ENCODE measurements around the gene FAM83F. TPM values are rescaled to one million over a fixed set of nuclear protein-coding genes. Genes with fewer than 3 reads are reported as not detected.

FAM83F gene
- total RNA-seq, 1 donor, result not detected

DNA sequence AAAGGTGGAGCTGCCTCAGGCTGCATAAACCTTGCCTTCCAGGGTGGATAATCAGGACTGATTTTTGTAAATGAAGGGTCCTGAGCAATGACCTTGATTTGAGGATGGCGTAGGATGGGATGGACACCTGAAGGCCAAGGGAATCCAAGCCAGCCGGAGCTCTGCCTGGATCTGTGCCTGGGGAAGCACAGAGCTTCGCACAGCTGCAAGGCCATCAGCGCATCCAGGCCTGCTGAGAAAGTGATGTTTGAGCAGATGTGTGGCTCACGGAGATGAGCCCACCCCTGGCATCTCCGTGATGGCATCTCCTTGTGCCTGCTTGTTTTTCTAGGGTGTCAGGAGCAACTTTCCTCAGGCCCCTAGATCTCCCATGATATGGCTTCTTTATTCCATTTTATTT lies 23.3 kb downstream of the FAM83F start:
- no peak for DNase-seq (ENCODE audit: low read depth)
- TF ChIP-seq, protein P1, sequence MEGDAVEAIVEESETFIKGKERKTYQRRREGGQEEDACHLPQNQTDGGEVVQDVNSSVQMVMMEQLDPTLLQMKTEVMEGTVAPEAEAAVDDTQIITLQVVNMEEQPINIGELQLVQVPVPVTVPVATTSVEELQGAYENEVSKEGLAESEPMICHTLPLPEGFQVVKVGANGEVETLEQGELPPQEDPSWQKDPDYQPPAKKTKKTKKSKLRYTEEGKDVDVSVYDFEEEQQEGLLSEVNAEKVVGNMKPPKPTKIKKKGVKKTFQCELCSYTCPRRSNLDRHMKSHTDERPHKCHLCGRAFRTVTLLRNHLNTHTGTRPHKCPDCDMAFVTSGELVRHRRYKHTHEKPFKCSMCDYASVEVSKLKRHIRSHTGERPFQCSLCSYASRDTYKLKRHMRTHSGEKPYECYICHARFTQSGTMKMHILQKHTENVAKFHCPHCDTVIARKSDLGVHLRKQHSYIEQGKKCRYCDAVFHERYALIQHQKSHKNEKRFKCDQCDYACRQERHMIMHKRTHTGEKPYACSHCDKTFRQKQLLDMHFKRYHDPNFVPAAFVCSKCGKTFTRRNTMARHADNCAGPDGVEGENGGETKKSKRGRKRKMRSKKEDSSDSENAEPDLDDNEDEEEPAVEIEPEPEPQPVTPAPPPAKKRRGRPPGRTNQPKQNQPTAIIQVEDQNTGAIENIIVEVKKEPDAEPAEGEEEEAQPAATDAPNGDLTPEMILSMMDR (IDR thresholded peaks at IDR 0.05; ENCODE audit: insufficient read depth, low read depth, low read length), result no peak
- H3K4me3 ChIP-seq (ENCODE audit: low read depth, low read length), result no peak overlapping the region

DNA sequence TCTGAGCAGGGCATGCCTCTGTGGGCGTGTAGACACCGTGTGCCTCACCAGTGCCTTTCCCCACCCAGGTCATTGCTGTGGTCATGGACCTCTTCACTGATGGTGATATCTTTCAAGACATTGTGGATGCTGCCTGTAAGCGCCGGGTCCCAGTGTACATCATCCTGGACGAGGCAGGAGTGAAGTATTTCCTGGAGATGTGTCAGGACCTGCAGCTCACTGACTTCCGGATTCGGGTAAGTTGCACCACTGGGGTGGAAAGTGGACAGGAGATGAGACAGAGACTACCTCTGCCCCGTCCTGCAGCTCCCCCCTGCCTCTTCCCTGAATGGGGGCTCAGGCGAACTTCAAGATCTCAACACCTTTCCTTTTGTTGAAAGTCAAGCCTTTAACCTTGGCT lies 24.3 kb downstream of the FAM83F start:
- DNase-seq (ENCODE audit: low read depth), result no peak

DNA sequence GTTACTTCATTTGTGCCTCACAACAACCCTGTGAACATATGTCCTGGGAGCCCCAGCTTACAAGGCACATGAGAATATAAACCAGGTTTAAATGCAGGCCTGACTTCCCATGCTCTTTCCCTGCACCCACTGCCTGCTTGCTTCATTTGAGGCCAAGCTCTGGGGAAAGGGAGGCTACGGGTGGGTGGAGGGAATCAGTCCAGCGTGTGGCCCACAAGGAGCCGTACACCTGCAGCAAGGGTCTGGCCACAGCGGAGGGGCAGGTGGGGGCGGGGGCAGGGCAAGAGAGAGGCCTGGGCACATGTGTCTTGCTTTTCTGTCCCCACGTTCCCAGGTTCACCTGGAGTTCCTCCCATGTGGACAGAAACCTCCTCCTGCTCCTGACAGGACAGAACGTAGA lies 26.2 kb downstream of the FAM83F start:
- H3K4me3 ChIP-seq (ENCODE audit: low read depth, low read length), result no peak overlapping the region
- DNase-seq (ENCODE audit: low read depth), result no peak
- TF ChIP-seq, protein P1 (IDR thresholded peaks at IDR 0.05; ENCODE audit: insufficient read depth, low read depth, low read length), result no peak

More for the DNA sequence above, 24.3 kb downstream of the FAM83F start:
- H3K4me3 ChIP-seq (ENCODE audit: low read depth, low read length), result no peak overlapping the region
- TF ChIP-seq, protein P1 (IDR thresholded peaks at IDR 0.05; ENCODE audit: insufficient read depth, low read depth, low read length), result no peak

DNA sequence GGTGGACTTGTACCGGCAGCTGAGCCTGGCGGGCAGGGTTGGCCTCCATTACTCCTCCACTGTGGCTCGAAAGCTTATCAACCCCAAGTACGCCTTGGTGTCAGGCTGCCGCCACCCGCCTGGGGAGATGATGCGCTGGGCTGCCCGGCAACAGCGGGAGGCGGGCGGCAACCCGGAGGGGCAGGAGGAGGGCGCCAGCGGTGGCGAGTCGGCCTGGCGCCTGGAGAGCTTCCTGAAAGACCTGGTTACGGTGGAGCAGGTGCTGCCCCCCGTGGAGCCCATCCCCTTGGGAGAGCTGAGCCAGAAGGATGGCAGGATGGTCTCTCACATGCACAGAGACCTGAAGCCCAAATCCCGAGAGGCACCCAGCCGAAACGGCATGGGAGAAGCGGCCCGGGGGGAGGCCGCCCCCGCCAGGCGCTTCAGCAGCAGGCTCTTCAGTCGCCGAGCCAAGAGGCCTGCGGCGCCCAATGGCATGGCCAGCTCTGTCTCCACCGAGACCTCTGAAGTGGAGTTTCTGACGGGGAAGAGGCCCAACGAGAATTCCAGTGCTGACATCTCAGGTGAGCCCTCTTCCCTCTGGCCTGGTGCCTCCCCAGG lies 26.7 kb downstream of the FAM83F start:
- no peak for DNase-seq (ENCODE audit: low read depth)
- H3K4me3 ChIP-seq (ENCODE audit: low read depth, low read length), result no peak overlapping the region
- TF ChIP-seq, protein P1 (IDR thresholded peaks at IDR 0.05; ENCODE audit: insufficient read depth, low read depth, low read length), result no peak

DNA sequence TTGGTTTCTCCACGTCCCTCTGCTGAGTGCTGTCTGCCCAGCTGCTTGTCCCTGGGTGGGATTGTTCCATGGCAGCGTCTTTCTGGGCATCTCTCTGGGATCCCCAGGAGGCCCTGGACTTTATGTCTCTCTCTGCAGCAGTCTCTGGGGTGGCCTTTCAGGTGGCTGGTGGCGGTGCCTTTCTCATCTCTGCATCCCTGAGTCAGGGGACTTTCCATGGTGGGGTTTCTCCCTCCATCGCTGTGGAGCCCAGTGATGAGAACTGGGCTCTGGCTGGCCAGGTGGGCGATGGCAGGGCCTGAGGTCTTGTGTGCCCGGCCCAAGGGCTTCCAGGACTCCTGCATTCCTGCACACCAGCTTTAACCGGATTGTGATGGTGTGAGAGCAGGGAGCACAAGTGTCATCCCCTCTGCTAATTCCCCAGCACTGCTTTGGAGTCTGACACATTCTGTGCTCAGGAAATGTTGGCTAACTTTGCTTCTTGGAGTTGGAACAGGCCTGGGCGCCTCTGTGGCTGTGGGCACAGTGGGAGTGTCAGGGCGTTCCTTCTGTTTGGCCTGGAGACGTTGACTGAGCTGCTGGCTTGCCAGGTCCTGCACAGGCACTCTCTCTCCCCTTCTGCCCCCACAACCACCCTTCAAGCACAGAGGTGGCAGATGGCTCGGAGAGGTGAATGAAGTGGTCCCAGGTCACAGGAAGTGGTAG lies 27.9 kb downstream of the FAM83F start:
- TF ChIP-seq, protein P1 (IDR thresholded peaks at IDR 0.05; ENCODE audit: insufficient read depth, low read depth, low read length), result no peak
- DNase-seq (ENCODE audit: low read depth), result no peak
- no peak overlapping the region for H3K4me3 ChIP-seq (ENCODE audit: low read depth, low read length)

DNA sequence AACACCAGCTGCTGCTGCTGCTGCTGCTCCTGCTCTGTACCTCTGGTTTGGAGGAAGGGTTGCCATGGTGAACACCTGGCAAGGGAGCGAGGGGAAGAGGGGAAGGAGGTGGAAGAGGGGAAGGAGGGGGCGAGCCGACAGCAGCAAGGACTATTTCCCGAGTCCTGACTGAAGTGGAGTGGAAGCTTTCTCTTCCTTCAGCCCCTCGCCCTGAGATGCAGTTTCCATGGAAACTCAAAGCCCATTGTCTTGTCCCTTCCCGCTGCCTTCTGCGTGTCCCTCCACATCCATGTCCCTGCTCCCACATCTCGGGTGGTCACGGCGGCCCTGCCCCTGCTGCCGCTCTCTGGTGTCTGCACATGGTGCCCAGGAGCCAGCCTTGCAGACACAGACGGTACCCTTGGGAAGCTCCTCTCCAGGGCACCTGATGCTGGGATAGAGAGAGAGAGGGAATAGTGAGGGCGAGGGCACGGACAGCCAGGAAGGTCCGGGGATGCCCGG lies 28.6 kb downstream of the FAM83F start:
- TF ChIP-seq, protein P1 (IDR thresholded peaks at IDR 0.05; ENCODE audit: insufficient read depth, low read depth, low read length), result no peak
- DNase-seq (ENCODE audit: low read depth), result no peak
- no peak overlapping the region for H3K4me3 ChIP-seq (ENCODE audit: low read depth, low read length)

Data from fibroblast of villous mesenchyme (primary cell).